Trophoblast cell (in vitro differentiated cells and primary cell): ENCODE data around the gene CUL7.
"Not testable (repeated sequence)": the region's sequence is repeated elsewhere in the genome, so short reads cannot be mapped to it uniquely, and the experiment has no call there.

Experiments used
- DNase-seq, 2 donors: peaks; one replicate each; pipeline ENCODE4 v3.0.0-alpha.2; 2016
- H2AFZ ChIP-seq: 2 replicates; pipeline ENCODE4 v1.6.1; 2013; ENCODE audit warnings: low read length, moderate library complexity, mild to moderate bottlenecking; ENCODE audit not compliant: insufficient read depth, poor library complexity
- H2AK5ac ChIP-seq: 2 replicates; pipeline ENCODE4 v1.6.1; 2013; ENCODE audit warnings: mild to moderate bottlenecking, low read length
- H2BK120ac ChIP-seq: 2 replicates; pipeline ENCODE4 v1.6.1; 2013; ENCODE audit warnings: low read length, mild to moderate bottlenecking, moderate library complexity; ENCODE audit not compliant: insufficient read depth, poor library complexity
- H2BK12ac ChIP-seq: 2 replicates; pipeline ENCODE4 v1.6.1; 2013; ENCODE audit warnings: mild to moderate bottlenecking, low read length, moderate library complexity
- H2BK5ac ChIP-seq: 2 replicates; pipeline ENCODE4 v1.6.1; 2013; ENCODE audit warnings: low read length, low read depth, moderate library complexity, mild to moderate bottlenecking; ENCODE audit not compliant: poor library complexity
- H3K14ac ChIP-seq: 2 replicates; pipeline ENCODE4 v1.6.1; 2013; ENCODE audit warnings: mild to moderate bottlenecking, low read length
- H3K18ac ChIP-seq: 2 replicates; pipeline ENCODE4 v1.6.1; 2013; ENCODE audit warnings: mild to moderate bottlenecking, low read length
- H3K23ac ChIP-seq: 2 replicates; pipeline ENCODE4 v1.6.1; 2013; ENCODE audit warnings: low read length
- H3K27ac ChIP-seq: 2 replicates; pipeline ENCODE4 v1.5.1; 2013; ENCODE audit warnings: low read depth, mild to moderate bottlenecking, inconsistent platforms, low read length, moderate library complexity
- H3K27me3 ChIP-seq: 2 replicates; pipeline ENCODE4 v1.6.1; 2013; ENCODE audit warnings: inconsistent platforms, mild to moderate bottlenecking, low read length, moderate library complexity; ENCODE audit not compliant: insufficient read depth
- H3K36me3 ChIP-seq, 2 experiments: 1 replicate in 1 of 2; 2 replicates in 1 of 2; pipeline ENCODE4 v1.6.1; 2013; ENCODE audit warnings: low read length in 2 of 2, mild to moderate bottlenecking in 2 of 2, moderate library complexity in 1 of 2; ENCODE audit not compliant: insufficient read depth in 2 of 2, control insufficient read depth in 1 of 2
- H3K4ac ChIP-seq: 2 replicates; pipeline ENCODE4 v1.6.1; 2013; ENCODE audit warnings: low read depth, mild to moderate bottlenecking, low read length, moderate library complexity
- H3K4me1 ChIP-seq, 2 experiments: 1 replicate in 1 of 2; 2 replicates in 1 of 2; pipeline ENCODE4 v1.6.1; 2013; ENCODE audit warnings: low read length in 2 of 2, mild to moderate bottlenecking in 2 of 2, moderate library complexity in 1 of 2; ENCODE audit not compliant: insufficient read depth in 2 of 2, control insufficient read depth in 1 of 2
- H3K4me2 ChIP-seq: 2 replicates; pipeline ENCODE4 v1.6.1; 2013; ENCODE audit warnings: inconsistent platforms, mild to moderate bottlenecking, low read length, moderate library complexity
- H3K4me3 ChIP-seq: 2 replicates; pipeline ENCODE4 v1.5.1; 2013; ENCODE audit warnings: mild to moderate bottlenecking, low read depth, low read length, inconsistent platforms
- H3K79me1 ChIP-seq: one replicate; pipeline ENCODE4 v1.6.1; 2013; ENCODE audit warnings: low read length
- H3K79me2 ChIP-seq: 2 replicates; pipeline ENCODE4 v1.6.1; 2013; ENCODE audit warnings: low read length, mild to moderate bottlenecking; ENCODE audit not compliant: control insufficient read depth, insufficient read depth, poor library complexity
- H3K9ac ChIP-seq: 2 replicates; pipeline ENCODE4 v1.6.1; 2013; ENCODE audit warnings: mild to moderate bottlenecking, low read length
- H3K9me3 ChIP-seq: 2 replicates; pipeline ENCODE4 v1.6.1; 2013; ENCODE audit warnings: low read depth, mild to moderate bottlenecking, control low read depth, inconsistent platforms, low read length; ENCODE audit not compliant: insufficient read depth
- H4K12ac ChIP-seq: 2 replicates; pipeline ENCODE4 v1.6.1; 2013; ENCODE audit warnings: low read depth, mild to moderate bottlenecking, low read length, moderate library complexity
- H4K8ac ChIP-seq: 2 replicates; pipeline ENCODE4 v1.6.1; 2013; ENCODE audit warnings: low read depth, mild to moderate bottlenecking, low read length, moderate library complexity
- H4K91ac ChIP-seq: one replicate; pipeline ENCODE4 v1.6.1; 2013; ENCODE audit warnings: low read depth, mild to moderate bottlenecking, low read length, moderate library complexity
- WGBS: extraction: QIAGEN DNeasy Blood & Tissue Kit; methylation state at CpG from one replicate; pipeline ENCODE4 v1.1.7; 2013; ENCODE audit warnings: missing lambda C conversion rate; ENCODE audit not compliant: insufficient read length, insufficient coverage; ENCODE audit errors: extremely low coverage; 5-methylcytosine and 5-hydroxymethylcytosine counted together

The CUL7 gene

GRCh38 chr6:43081922-43082321 lies 28.3 kb upstream of the CUL7 start:
- not testable (repeated sequence) for H2BK120ac ChIP-seq, H3K9me3 ChIP-seq, H3K18ac ChIP-seq, H3K4me3 ChIP-seq, H3K79me1 ChIP-seq, H3K14ac ChIP-seq, H2BK5ac ChIP-seq, H2AK5ac ChIP-seq, H2BK12ac ChIP-seq, H3K4me2 ChIP-seq, H4K12ac ChIP-seq, H4K8ac ChIP-seq, H2AFZ ChIP-seq, H3K27ac ChIP-seq, H4K91ac ChIP-seq, H3K36me3 ChIP-seq, H3K23ac ChIP-seq, H3K27me3 ChIP-seq, DNase-seq, H3K9ac ChIP-seq
- Histone ChIP-seq H3K4ac (peak overlapping the region; percentile 92), H3K79me2 (peaks cover 62% of the 10 kb centered on the region), H3K4me1 (peaks cover 15 to 32% of the 10 kb centered on the region in 2 experiments)
- no CpG with 5 or more reads among the region's 9 CpGs for WGBS

GRCh38 chr6:43081043-43081442 lies 27.4 kb upstream of the CUL7 start:
- Histone ChIP-seq H3K27ac (no peak overlapping the region), H3K4me3 (no peak overlapping the region), H4K91ac (no peak overlapping the region), H3K36me3 (peaks cover 3 to 9% of the 10 kb centered on the region in 2 experiments), H3K18ac (no peak overlapping the region), H4K12ac (no peak overlapping the region), H2AFZ (no peak overlapping the region), H2BK12ac (no peak overlapping the region), H2BK120ac (no peak overlapping the region), H2AK5ac (no peak overlapping the region), H2BK5ac (no peak overlapping the region), H3K23ac (no peak overlapping the region), H3K4me2 (no peak overlapping the region), H3K79me2 (peaks cover 64% of the 10 kb centered on the region), H3K14ac (no peak overlapping the region), H3K79me1 (peaks cover 14% of the 10 kb centered on the region), H4K8ac (no peak overlapping the region), H3K9ac (no peak overlapping the region), H3K4me1 (peaks cover 15 to 29% of the 10 kb centered on the region in 2 experiments), H3K27me3 (no peaks in the 10 kb centered on the region), H3K9me3 (peaks cover 2% of the 10 kb centered on the region), H3K4ac (peak overlapping the region; percentile 95)
- DNase-seq: no peak
- no CpG with 5 or more reads among the region's 4 CpGs for WGBS

- Histone ChIP-seq H3K9ac (peak overlapping the region; percentile 50), H3K36me3 (peaks cover 13 to 23% of the 10 kb centered on the region in 2 experiments), H4K91ac (no peak overlapping the region), H2BK12ac (no peak overlapping the region), H4K12ac (no peak overlapping the region), H3K9me3 (peaks cover 2% of the 10 kb centered on the region), H2AFZ (no peak overlapping the region), H3K27ac (peak overlapping the region; percentile 12), H3K79me1 (peaks cover 19% of the 10 kb centered on the region), H3K4me3 (no peak overlapping the region), H4K8ac (no peak overlapping the region), H3K4me2 (peak overlapping the region; percentile 91), H3K14ac (no peak overlapping the region), H2BK5ac (no peak overlapping the region), H3K79me2 (peaks cover 57% of the 10 kb centered on the region), H2AK5ac (no peak overlapping the region), H3K23ac (no peak overlapping the region), H3K4me1 (peaks cover 22 to 38% of the 10 kb centered on the region in 2 experiments), H3K27me3 (no peaks in the 10 kb centered on the region), H3K4ac (peak overlapping the region; percentile 99), H3K18ac (no peak overlapping the region), H2BK120ac (no peak overlapping the region)
- DNase-seq: no peak
- no CpG with 5 or more reads among the region's 2 CpGs for WGBS
Measured at GRCh38 chr6:43078691-43079090, 25.0 kb upstream of the CUL7 start.

GRCh38 chr6:43077981-43078511 lies 24.4 kb upstream of the CUL7 start:
- Histone ChIP-seq H3K9me3 (peaks cover 2% of the 10 kb centered on the region), H3K9ac (peak overlapping the region; percentile 100), H3K36me3 (peaks cover 16 to 24% of the 10 kb centered on the region in 2 experiments), H2AK5ac (no peak overlapping the region), H3K27ac (peak overlapping the region; percentile 82), H3K18ac (peak overlapping the region; percentile 17), H3K23ac (no peak overlapping the region), H2BK120ac (peak overlapping the region; percentile 10), H3K4me1 (peaks cover 17 to 32% of the 10 kb centered on the region in 2 experiments), H3K4me2 (peak overlapping the region; percentile 91), H3K4ac (peak overlapping the region; percentile 99), H2BK12ac (peak overlapping the region; percentile 29), H3K4me3 (peak overlapping the region; percentile 98), H3K14ac (peak overlapping the region; percentile 29), H2BK5ac (peak overlapping the region; percentile 29), H4K12ac (no peak overlapping the region), H4K91ac (peak overlapping the region; percentile 72), H3K79me2 (peaks cover 51% of the 10 kb centered on the region), H3K27me3 (no peaks in the 10 kb centered on the region), H3K79me1 (peaks cover 19% of the 10 kb centered on the region), H2AFZ (no peak overlapping the region), H4K8ac (peak overlapping the region; percentile 46)
- no CpG with 5 or more reads among the region's 6 CpGs for WGBS
- DNase-seq: no peak
